HL-60 (cell line): ENCODE data around the gene MTCL1.

ENCODE experiments used
- CTCF ChIP-seq: IDR thresholded peaks from one replicate; pipeline ENCODE4 v1.5.1; 2011; ENCODE audit warnings: low read length, control low read depth, inconsistent platforms; ENCODE audit not compliant: insufficient read depth
- GABPA ChIP-seq: IDR thresholded peaks from 2 replicates; pipeline ENCODE4 v1.6.1; 2012; ENCODE audit warnings: low read depth
- POLR2AphosphoS5 ChIP-seq: IDR thresholded peaks from 2 replicates; pipeline ENCODE4 v1.6.1; 2012; ENCODE audit warnings: low read depth
- REST ChIP-seq: IDR thresholded peaks from 2 replicates; pipeline ENCODE4 v1.6.1; 2012; ENCODE audit warnings: low read depth; ENCODE audit not compliant: insufficient replicate concordance
- SPI1 ChIP-seq: IDR thresholded peaks from 2 replicates; pipeline ENCODE4 v1.6.1; 2012; ENCODE audit warnings: low read depth, mild to moderate bottlenecking, borderline replicate concordance

- no peak for TF ChIP-seq CTCF
- no peak for TF ChIP-seq POLR2AphosphoS5
- no peak for TF ChIP-seq REST
- no peak for TF ChIP-seq SPI1
- no peak for TF ChIP-seq GABPA
Observed at GRCh38 chr18:8825273-8825672, 119.9 kb downstream of the MTCL1 start.
